Gastroesophageal sphincter (tissue), 4 donors: Measurements from ENCODE around the gene TGM4. TPM values are rescaled to one million over a fixed set of nuclear protein-coding genes. Genes with fewer than 3 reads are reported as not detected.

Source experiments
- ATAC-seq: fragments of 150-250 bp; one replicate; pipeline ENCODE4 v1.9.1; 2016; ENCODE audit warnings: mild to moderate bottlenecking, moderate library complexity
- H3K27ac ChIP-seq, 4 donors: fragments of 200-600 bp; sonication (generic) in 3 of 4; 1 replicate in 3 of 4; 2 replicates in 1 of 4; pipeline ENCODE4 v1.5.1; 2016 to 2019
- H3K27me3 ChIP-seq: fragments of 200-600 bp; sonication (generic); one replicate; pipeline ENCODE4 v1.5.1; 2019
- H3K36me3 ChIP-seq, 2 donors: fragments of 200-600 bp; sonication (generic); one replicate each; pipeline ENCODE4 v1.5.1; 2019; ENCODE audit warnings: control low read depth in 1 of 2
- H3K4me1 ChIP-seq, 3 donors: fragments of 200-600 bp; sonication (generic); 1 replicate in 2 of 3; 2 replicates in 1 of 3; pipeline ENCODE4 v1.5.1; 2016 to 2019; ENCODE audit warnings: control low read depth in 2 of 3
- H3K4me3 ChIP-seq, 2 donors: fragments of 200-600 bp; sonication (generic); one replicate each; pipeline ENCODE4 v1.5.1; 2019; ENCODE audit warnings: mild to moderate bottlenecking in 1 of 2, moderate library complexity in 1 of 2
- H3K9me3 ChIP-seq, 3 donors: fragments of 200-600 bp; sonication (generic); one replicate each; pipeline ENCODE4 v1.5.1; 2017 to 2019; ENCODE audit warnings: control low read depth in 2 of 3
- EP300 ChIP-seq: sonication (generic); formaldehyde crosslinking; IDR thresholded peaks from one replicate; pipeline ENCODE4 v1.6.1; 2017; ENCODE audit warnings: antibody characterized with exemption, mild to moderate bottlenecking
- POLR2A ChIP-seq, 2 donors: fragments of 450-650 bp; IDR thresholded peaks; one replicate each; pipeline ENCODE4 v1.6.1; 2017; ENCODE audit warnings: antibody characterized with exemption in 2 of 2, mild to moderate bottlenecking in 2 of 2, moderate library complexity in 1 of 2
- POLR2AphosphoS5 ChIP-seq: sonication (generic); formaldehyde crosslinking; IDR thresholded peaks from one replicate; pipeline ENCODE4 v1.6.1; 2017; ENCODE audit warnings: antibody characterized with exemption
- WGBS, 2 donors: methylation state at CpG; one replicate each; pipeline ENCODE4 v1.1.5; 2018; ENCODE audit warnings: low coverage in 1 of 2; 5-methylcytosine and 5-hydroxymethylcytosine counted together
- total RNA-seq, 4 donors: library from RNA; depleted of rRNA; stranded (reverse); fragments of >200 nt; gene quantifications; one replicate each; pipeline ENCODE4 v1.1.0, GENCODE V29; 2016
- TF ChIP-seq, protein P1 (sequence below), 4 experiments: fragments of 200-600 bp in 2 of 4; fragments of 450-650 bp in 2 of 4; sonication (generic) in 1 of 4; IDR thresholded peaks; one replicate each; pipeline ENCODE4 v1.5.1; 2017 to 2019; ENCODE audit warnings: antibody characterized with exemption in 4 of 4, mild to moderate bottlenecking in 2 of 4, moderate library complexity in 2 of 4

Gene TGM4
- total RNA-seq, 4 donors from 2014 or later, result not detected

DNA sequence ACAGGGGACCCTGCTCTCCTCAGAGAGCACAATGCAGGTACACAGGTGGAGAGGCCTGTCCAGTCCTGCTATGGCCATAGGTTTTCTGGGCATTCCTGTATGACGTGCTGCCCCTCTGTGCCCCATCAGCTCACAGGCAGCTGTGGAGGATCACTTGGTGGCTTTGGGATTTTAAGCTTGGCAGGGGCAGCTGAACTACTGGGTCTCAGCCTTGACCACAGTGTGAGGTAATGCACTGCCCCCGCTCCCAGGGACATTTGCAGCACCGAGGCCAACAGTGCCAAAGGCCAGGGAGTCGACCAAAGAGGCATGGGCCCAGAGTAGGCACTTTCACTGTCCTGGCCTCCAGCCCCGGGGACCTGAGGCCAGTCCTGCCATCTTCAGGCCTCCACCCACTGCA, 55.4 kb downstream of the TGM4 start:
- Histone ChIP-seq H3K36me3 (peaks cover 0 to 91% of the 10 kb centered on the region in 2 donors), H3K27me3 (no peaks in the 10 kb centered on the region), H3K4me1 (no peaks in the 10 kb centered on the region), H3K4me3 (no peak overlapping the region), H3K9me3 (no peaks in the 10 kb centered on the region), H3K27ac (no peak overlapping the region)
- WGBS, 2 donors, result 80% methylated on average over 1 of the region's 5 CpGs; no CpG with 5 or more reads in 1 of the 2 donors
- TF ChIP-seq POLR2AphosphoS5, result no peak
- no peak for TF ChIP-seq POLR2A (IDR thresholded peaks at IDR 0.05)
- TF ChIP-seq, protein P1, sequence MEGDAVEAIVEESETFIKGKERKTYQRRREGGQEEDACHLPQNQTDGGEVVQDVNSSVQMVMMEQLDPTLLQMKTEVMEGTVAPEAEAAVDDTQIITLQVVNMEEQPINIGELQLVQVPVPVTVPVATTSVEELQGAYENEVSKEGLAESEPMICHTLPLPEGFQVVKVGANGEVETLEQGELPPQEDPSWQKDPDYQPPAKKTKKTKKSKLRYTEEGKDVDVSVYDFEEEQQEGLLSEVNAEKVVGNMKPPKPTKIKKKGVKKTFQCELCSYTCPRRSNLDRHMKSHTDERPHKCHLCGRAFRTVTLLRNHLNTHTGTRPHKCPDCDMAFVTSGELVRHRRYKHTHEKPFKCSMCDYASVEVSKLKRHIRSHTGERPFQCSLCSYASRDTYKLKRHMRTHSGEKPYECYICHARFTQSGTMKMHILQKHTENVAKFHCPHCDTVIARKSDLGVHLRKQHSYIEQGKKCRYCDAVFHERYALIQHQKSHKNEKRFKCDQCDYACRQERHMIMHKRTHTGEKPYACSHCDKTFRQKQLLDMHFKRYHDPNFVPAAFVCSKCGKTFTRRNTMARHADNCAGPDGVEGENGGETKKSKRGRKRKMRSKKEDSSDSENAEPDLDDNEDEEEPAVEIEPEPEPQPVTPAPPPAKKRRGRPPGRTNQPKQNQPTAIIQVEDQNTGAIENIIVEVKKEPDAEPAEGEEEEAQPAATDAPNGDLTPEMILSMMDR (IDR thresholded peaks at IDR 0.05), result no peak
- TF ChIP-seq EP300, result no peak
- ATAC-seq, result no peak

DNA sequence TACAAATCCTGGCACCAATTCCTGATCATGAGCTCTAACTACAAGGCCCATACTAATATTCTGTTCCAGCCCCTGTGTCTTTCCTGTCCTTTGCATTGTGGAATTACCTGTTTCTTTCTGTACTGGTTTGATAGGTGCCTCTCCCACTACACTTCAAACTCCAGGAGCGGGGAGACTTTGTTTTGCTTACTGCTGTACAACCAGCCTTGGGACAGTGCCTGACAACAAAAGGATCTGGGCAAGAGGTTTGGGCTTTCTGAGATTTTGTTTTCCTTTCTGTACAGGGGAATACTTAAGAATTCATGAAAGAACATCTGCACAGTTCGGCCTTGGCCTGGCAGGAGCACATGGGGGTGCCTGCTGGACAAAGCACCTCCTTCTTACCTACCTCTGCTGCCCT, 56.5 kb downstream of the TGM4 start:
- H3K9me3 ChIP-seq, result no peaks in the 10 kb centered on the region
- H3K27ac ChIP-seq, result no peak overlapping the region
- no peaks in the 10 kb centered on the region for H3K4me1 ChIP-seq
- H3K27me3 ChIP-seq, result no peaks in the 10 kb centered on the region
- no peak for ATAC-seq
- TF ChIP-seq, protein P1 (IDR thresholded peaks at IDR 0.05), result no peak
- 90 to 100% methylated on average over 2 of the region's 2 CpGs for WGBS, 2 donors
- no peak overlapping the region for H3K4me3 ChIP-seq
- peaks cover 0 to 81% of the 10 kb centered on the region in 2 donors for H3K36me3 ChIP-seq

DNA sequence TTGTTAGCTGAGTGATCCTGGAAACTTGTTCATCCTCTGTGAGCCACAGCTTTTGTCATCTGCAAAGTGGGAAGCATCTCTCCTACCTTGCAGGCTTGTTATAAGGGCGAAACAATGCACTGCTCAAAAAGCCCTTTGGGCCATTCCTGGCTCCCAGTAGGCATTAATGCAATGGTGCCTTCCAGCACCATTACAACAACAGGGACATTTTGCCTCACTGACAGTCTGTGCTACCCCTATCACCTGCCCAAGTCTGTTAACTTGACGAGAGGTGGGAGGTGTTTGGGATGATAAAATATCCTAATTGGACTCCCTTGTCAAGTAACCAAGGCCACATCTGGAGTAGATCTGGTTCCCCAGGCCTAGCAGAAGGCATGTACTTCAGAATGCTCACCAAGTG, 57.4 kb downstream of the TGM4 start:
- no peaks in the 10 kb centered on the region for H3K9me3 ChIP-seq
- ATAC-seq, result no peak
- peaks cover 0 to 73% of the 10 kb centered on the region in 2 donors for H3K36me3 ChIP-seq
- no peak overlapping the region for H3K4me3 ChIP-seq
- 63 to 100% methylated on average over 1 of the region's 2 CpGs for WGBS, 2 donors
- TF ChIP-seq, protein P1 (IDR thresholded peaks at IDR 0.05), result no peak
- TF ChIP-seq EP300 (no peak), POLR2AphosphoS5 (no peak), POLR2A (IDR thresholded peaks at IDR 0.05) (no peak)
- H3K4me1 ChIP-seq, result no peaks in the 10 kb centered on the region
- no peaks in the 10 kb centered on the region for H3K27me3 ChIP-seq
- H3K27ac ChIP-seq, result no peak overlapping the region

DNA sequence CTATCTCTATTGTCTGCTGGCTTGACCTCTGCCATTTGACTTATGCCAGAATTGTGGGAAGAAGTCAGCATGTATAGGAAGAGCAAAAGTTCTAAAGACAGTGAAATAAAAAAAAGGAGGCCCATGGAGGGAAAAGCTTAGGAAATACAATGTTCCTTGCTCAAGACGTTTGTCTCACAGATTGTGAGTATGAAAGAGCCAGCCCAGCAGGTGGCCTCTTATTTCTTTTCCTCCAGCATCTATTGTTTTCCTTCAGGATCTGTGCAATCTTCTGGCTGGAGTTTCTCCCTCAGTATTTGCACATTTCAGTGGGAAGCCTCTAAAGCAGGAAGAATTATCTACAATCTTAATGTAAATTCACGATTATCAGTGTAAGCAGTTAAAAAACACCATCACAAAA, 57.9 kb downstream of the TGM4 start:
- Histone ChIP-seq H3K4me1 (no peaks in the 10 kb centered on the region), H3K27me3 (no peaks in the 10 kb centered on the region), H3K9me3 (no peaks in the 10 kb centered on the region), H3K27ac (no peak overlapping the region), H3K4me3 (no peak overlapping the region), H3K36me3 (peaks cover 0 to 73% of the 10 kb centered on the region in 2 donors)
- 51 to 72% methylated on average over 2 of the region's 2 CpGs for WGBS, 2 donors
- ATAC-seq, result no peak
- TF ChIP-seq EP300 (no peak), POLR2AphosphoS5 (no peak), POLR2A (IDR thresholded peaks at IDR 0.05) (no peak)
- TF ChIP-seq, protein P1 (IDR thresholded peaks at IDR 0.05), result no peak

DNA sequence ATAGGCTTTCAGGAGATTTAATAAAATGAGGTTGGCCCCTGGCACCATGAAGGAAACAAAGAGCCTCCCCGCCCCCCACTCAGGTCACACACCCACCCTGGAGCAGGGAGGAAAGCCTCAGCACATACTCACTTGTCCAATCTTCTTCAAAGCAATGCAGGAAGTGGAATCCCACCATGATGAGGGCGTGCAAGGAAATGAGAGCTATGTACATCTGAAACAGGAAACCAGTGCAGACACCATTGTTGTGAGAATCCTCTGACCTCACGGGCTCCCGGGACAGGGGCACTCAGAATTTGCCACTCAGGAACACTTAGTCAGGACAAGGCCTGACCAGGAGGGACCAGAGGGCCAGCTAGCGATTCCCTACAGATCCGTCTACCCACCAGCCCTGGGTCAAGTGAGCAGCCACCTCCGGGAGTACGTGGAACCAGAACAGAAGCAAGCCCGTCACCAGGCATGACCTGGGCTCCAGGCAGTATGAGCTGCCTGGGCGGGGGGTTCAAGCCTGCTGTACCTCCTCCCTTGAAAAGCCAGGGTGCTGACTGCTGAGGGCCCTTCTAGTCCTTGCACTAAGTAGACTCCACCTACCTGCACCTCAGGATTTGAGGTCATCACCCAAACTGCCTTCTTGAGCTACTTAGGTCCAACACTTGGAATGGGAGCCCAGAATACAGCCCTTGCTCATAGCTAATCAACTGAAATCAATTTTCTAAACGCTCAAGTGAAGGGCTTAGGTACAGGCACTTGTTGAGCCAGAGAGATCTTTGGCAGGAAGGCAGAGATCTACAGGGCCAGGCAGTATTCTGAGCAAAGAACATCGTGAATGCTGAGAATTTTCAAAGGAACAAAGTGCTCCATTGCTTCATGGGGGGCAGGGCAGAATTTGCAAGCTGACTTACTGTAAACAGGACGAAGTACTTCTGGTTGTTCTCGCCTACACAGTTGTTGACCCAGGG, 58.9 kb downstream of the TGM4 start:
- H3K4me1 ChIP-seq, result no peaks in the 10 kb centered on the region
- H3K27ac ChIP-seq, result no peak overlapping the region
- TF ChIP-seq POLR2AphosphoS5 (no peak), POLR2A (IDR thresholded peaks at IDR 0.05) (no peak), EP300 (no peak)
- TF ChIP-seq, protein P1 (IDR thresholded peaks at IDR 0.05), result no peak
- H3K27me3 ChIP-seq, result no peaks in the 10 kb centered on the region
- H3K36me3 ChIP-seq, result peaks cover 0 to 73% of the 10 kb centered on the region in 2 donors
- no peak for ATAC-seq
- no peak overlapping the region for H3K4me3 ChIP-seq
- no peaks in the 10 kb centered on the region for H3K9me3 ChIP-seq
- 71 to 94% methylated on average over 2 of the region's 14 CpGs for WGBS, 2 donors
